Measurements from ENCODE around the gene ING3. TPM values are rescaled to one million over a fixed set of nuclear protein-coding genes. Genes with fewer than 3 reads are reported as not detected.

The ING3 gene
- total RNA-seq, 3 donors from 2014 or later, result 14.6 to 19.0 (median 19.0) TPM

GRCh38 chr7:120920034-120920433 lies 30.5 kb upstream of the ING3 start:
- no peaks in the 10 kb centered on the region for H3K36me3 ChIP-seq
- no peak overlapping the region for H3K4me3 ChIP-seq
- intact Hi-C loops (cut with DNase I; ENCODE audit: low total_unique reads), result no loop called here
- no peak for DNase-seq (ENCODE audit: low spot score in 2 of 2)
- no peaks in the 10 kb centered on the region for H3K9me3 ChIP-seq
- H3K27me3 ChIP-seq, result no peaks in the 10 kb centered on the region
- no peak overlapping the region for H3K27ac ChIP-seq
- no peaks in the 10 kb centered on the region for H3K4me1 ChIP-seq
- TF ChIP-seq CTCF (IDR thresholded peaks at IDR 0.05) (no peak), POLR2AphosphoS5 (IDR thresholded peaks at IDR 0.05) (no peak), POLR2A (IDR thresholded peaks at IDR 0.05) (no peak)

GRCh38 chr7:120920591-120921274 lies 29.8 kb upstream of the ING3 start:
- H3K4me3 ChIP-seq, result no peak overlapping the region
- H3K27me3 ChIP-seq, result no peaks in the 10 kb centered on the region
- H3K9me3 ChIP-seq, result no peaks in the 10 kb centered on the region
- no peak overlapping the region for H3K27ac ChIP-seq
- TF ChIP-seq CTCF (IDR thresholded peaks at IDR 0.05) (no peak), POLR2A (IDR thresholded peaks at IDR 0.05) (no peak), POLR2AphosphoS5 (IDR thresholded peaks at IDR 0.05) (no peak)
- intact Hi-C loops (cut with DNase I; ENCODE audit: low total_unique reads), result no loop called here
- no peak for DNase-seq (ENCODE audit: low spot score in 2 of 2)
- H3K36me3 ChIP-seq, result no peaks in the 10 kb centered on the region
- H3K4me1 ChIP-seq, result no peaks in the 10 kb centered on the region

GRCh38 chr7:120924837-120925236 lies 25.7 kb upstream of the ING3 start:
- TF ChIP-seq POLR2A (IDR thresholded peaks at IDR 0.05), result no peak
- no peaks in the 10 kb centered on the region for H3K9me3 ChIP-seq
- no peak for DNase-seq (ENCODE audit: low spot score in 2 of 2)
- no peak overlapping the region for H3K4me3 ChIP-seq
- H3K36me3 ChIP-seq, result no peaks in the 10 kb centered on the region
- no peaks in the 10 kb centered on the region for H3K27me3 ChIP-seq
- H3K27ac ChIP-seq, result no peak overlapping the region
- intact Hi-C loops (cut with DNase I; ENCODE audit: low total_unique reads), result no loop called here
- H3K4me1 ChIP-seq, result no peaks in the 10 kb centered on the region

- intact Hi-C loops (cut with DNase I; ENCODE audit: low total_unique reads), result no loop called here
- Histone ChIP-seq H3K27ac (no peak overlapping the region), H3K4me1 (no peaks in the 10 kb centered on the region), H3K4me3 (no peak overlapping the region), H3K36me3 (no peaks in the 10 kb centered on the region), H3K27me3 (no peaks in the 10 kb centered on the region), H3K9me3 (no peaks in the 10 kb centered on the region)
- no peak for DNase-seq (ENCODE audit: low spot score in 2 of 2)
- TF ChIP-seq POLR2AphosphoS5 (IDR thresholded peaks at IDR 0.05) (no peak), POLR2A (IDR thresholded peaks at IDR 0.05) (no peak), CTCF (IDR thresholded peaks at IDR 0.05) (no peak)
Observed at GRCh38 chr7:120925392-120925791, 25.2 kb upstream of the ING3 start.

GRCh38 chr7:120926943-120927346 lies 23.6 kb upstream of the ING3 start:
- intact Hi-C loops (cut with DNase I; ENCODE audit: low total_unique reads), result no loop called here
- no peaks in the 10 kb centered on the region for H3K4me1 ChIP-seq
- H3K36me3 ChIP-seq, result no peaks in the 10 kb centered on the region
- no peak for DNase-seq (ENCODE audit: low spot score in 2 of 2)
- H3K4me3 ChIP-seq, result no peak overlapping the region
- no peak for TF ChIP-seq POLR2AphosphoS5 (IDR thresholded peaks at IDR 0.05)
- TF ChIP-seq CTCF (IDR thresholded peaks at IDR 0.05), result no peak
- no peak for TF ChIP-seq POLR2A (IDR thresholded peaks at IDR 0.05)
- H3K9me3 ChIP-seq, result no peaks in the 10 kb centered on the region
- H3K27ac ChIP-seq, result no peak overlapping the region
- H3K27me3 ChIP-seq, result no peaks in the 10 kb centered on the region
